H9 (cell line): ENCODE data around the gene AGT. TPM values are rescaled to one million over a fixed set of nuclear protein-coding genes. Genes with fewer than 3 reads are reported as not detected.
A peak's percentile ranks its signal among the peaks of the same experiment; 100 is the strongest.

Experiments
- DNase-seq: peaks from one replicate; pipeline ENCODE4 v3.0.0-alpha.2; 2017
- H2AFZ ChIP-seq: one replicate; pipeline ENCODE4 v1.6.1; 2013; ENCODE audit warnings: mild to moderate bottlenecking, low read length, control low read depth, moderate library complexity
- H2AK5ac ChIP-seq: 2 replicates; pipeline ENCODE4 v1.6.1; 2013; ENCODE audit warnings: low read length, control low read depth, mixed read lengths; ENCODE audit not compliant: insufficient read length
- H2BK120ac ChIP-seq: one replicate; pipeline ENCODE4 v1.6.1; 2013; ENCODE audit warnings: low read depth, mild to moderate bottlenecking, low read length, control low read depth, inconsistent platforms; ENCODE audit not compliant: poor library complexity, severe bottlenecking
- H2BK12ac ChIP-seq: 2 replicates; pipeline ENCODE4 v1.6.1; 2013; ENCODE audit warnings: low read length, control low read depth, mixed read lengths, low read depth; ENCODE audit not compliant: insufficient read length
- H2BK15ac ChIP-seq: 2 replicates; pipeline ENCODE4 v1.6.1; 2013; ENCODE audit warnings: low read depth, low read length, control low read depth
- H2BK20ac ChIP-seq: one replicate; pipeline ENCODE4 v1.6.1; 2013; ENCODE audit warnings: low read depth, mild to moderate bottlenecking, low read length, control low read depth, inconsistent platforms; ENCODE audit not compliant: poor library complexity, severe bottlenecking
- H2BK5ac ChIP-seq: 2 replicates; pipeline ENCODE4 v1.6.1; 2013; ENCODE audit warnings: low read length, control low read depth, mixed read lengths; ENCODE audit not compliant: insufficient read length
- H3K14ac ChIP-seq: 2 replicates; pipeline ENCODE4 v1.6.1; 2013; ENCODE audit warnings: low read length, control low read depth; ENCODE audit not compliant: insufficient read depth
- H3K18ac ChIP-seq: 2 replicates; pipeline ENCODE4 v1.6.1; 2013; ENCODE audit warnings: low read depth, mild to moderate bottlenecking, mixed read lengths, low read length, control low read depth; ENCODE audit not compliant: insufficient read length
- H3K23ac ChIP-seq: 2 replicates; pipeline ENCODE4 v1.6.1; 2013; ENCODE audit warnings: low read length, control low read depth, mixed read lengths, low read depth; ENCODE audit not compliant: insufficient read length
- H3K23me2 ChIP-seq: 2 replicates; pipeline ENCODE4 v1.6.1; 2013; ENCODE audit warnings: low read depth, mild to moderate bottlenecking, mixed read lengths, low read length, control low read depth; ENCODE audit not compliant: insufficient read length, poor library complexity, severe bottlenecking
- H3K27ac ChIP-seq: 2 replicates; pipeline ENCODE4 v1.5.1; 2013; ENCODE audit warnings: low read length, control low read depth, mixed read lengths, low read depth; ENCODE audit not compliant: insufficient read length
- H3K27me3 ChIP-seq: 2 replicates; pipeline ENCODE4 v1.6.1; 2013; ENCODE audit warnings: low read length, control low read depth, inconsistent platforms; ENCODE audit not compliant: insufficient read depth
- H3K4ac ChIP-seq: 2 replicates; pipeline ENCODE4 v1.6.1; 2013; ENCODE audit warnings: low read depth, mild to moderate bottlenecking, control low read depth, inconsistent platforms, low read length, moderate library complexity
- H3K4me1 ChIP-seq: 2 replicates; pipeline ENCODE4 v1.6.1; 2013; ENCODE audit warnings: low read length, control low read depth, inconsistent platforms; ENCODE audit not compliant: insufficient read depth
- H3K4me2 ChIP-seq: 2 replicates; pipeline ENCODE4 v1.6.1; 2013; ENCODE audit warnings: low read length, control low read depth, mixed read lengths; ENCODE audit not compliant: insufficient read length, insufficient read depth
- H3K56ac ChIP-seq: 2 replicates; pipeline ENCODE4 v1.6.1; 2013; ENCODE audit warnings: low read depth, mild to moderate bottlenecking, mixed read lengths, low read length, control low read depth; ENCODE audit not compliant: insufficient read length
- H3K79me1 ChIP-seq: 2 replicates; pipeline ENCODE4 v1.6.1; 2013; ENCODE audit warnings: low read depth, mild to moderate bottlenecking, moderate library complexity, low read length, control low read depth, inconsistent platforms; ENCODE audit not compliant: insufficient read depth, poor library complexity, severe bottlenecking
- H3K79me2 ChIP-seq: 2 replicates; pipeline ENCODE4 v1.6.1; 2013; ENCODE audit warnings: low read length, control low read depth, inconsistent platforms; ENCODE audit not compliant: insufficient read depth
- H3K9ac ChIP-seq: 2 replicates; pipeline ENCODE4 v1.6.1; 2013; ENCODE audit warnings: low read length, control low read depth, mixed read lengths; ENCODE audit not compliant: insufficient read length; ENCODE audit errors: extremely low read depth
- H3K9me3 ChIP-seq: one replicate; pipeline ENCODE4 v1.6.1; 2013; ENCODE audit warnings: low read depth, low read length, inconsistent platforms; ENCODE audit not compliant: control insufficient read depth
- H3T11ph ChIP-seq: one replicate; pipeline ENCODE4 v1.6.1; 2013; ENCODE audit warnings: mild to moderate bottlenecking, low read length, control low read depth, inconsistent platforms
- H4K20me1 ChIP-seq: one replicate; pipeline ENCODE4 v1.6.1; 2013; ENCODE audit not compliant: control insufficient read depth, insufficient read length, insufficient read depth
- H4K5ac ChIP-seq: 2 replicates; pipeline ENCODE4 v1.6.1; 2013; ENCODE audit warnings: low read depth, mild to moderate bottlenecking, mixed read lengths, low read length, control low read depth; ENCODE audit not compliant: insufficient read length
- H4K8ac ChIP-seq: replicated peaks from 2 replicates; pipeline ENCODE4 v1.6.1; 2013; ENCODE audit warnings: low read length, control low read depth, mixed read lengths, low read depth; ENCODE audit not compliant: insufficient read length
- H4K91ac ChIP-seq: 2 replicates; pipeline ENCODE4 v1.6.1; 2013; ENCODE audit warnings: low read depth, mild to moderate bottlenecking, moderate library complexity, mixed read lengths, low read length, control low read depth; ENCODE audit not compliant: insufficient read length
- H3K27ac Mint-ChIP-seq, 3 experiments: 2 replicates in 2 of 3; 3 replicates in 1 of 3; pipeline ENCODE4 v1.8.0; 2020 to 2021; ENCODE audit warnings: mixed read lengths in 3 of 3, mild to moderate bottlenecking in 1 of 3, moderate library complexity in 1 of 3
- H3K27me3 Mint-ChIP-seq: 2 replicates; pipeline ENCODE4 v1.8.0; 2021; ENCODE audit warnings: low read depth, mild to moderate bottlenecking, moderate library complexity, mixed read lengths
- H3K36me3 Mint-ChIP-seq, 3 experiments: 2 replicates in 2 of 3; 3 replicates in 1 of 3; pipeline ENCODE4 v1.8.0; 2020 to 2021; ENCODE audit warnings: low read depth in 3 of 3, mixed read lengths in 3 of 3; ENCODE audit not compliant: insufficient read depth in 1 of 3
- H3K4me1 Mint-ChIP-seq, 2 experiments: 2 replicates each; pipeline ENCODE4 v1.8.0; 2020; ENCODE audit warnings: mixed read lengths in 2 of 2
- H3K4me3 Mint-ChIP-seq, 2 experiments: 2 replicates in 1 of 2; 3 replicates in 1 of 2; pipeline ENCODE4 v1.8.0; 2020 to 2021; ENCODE audit warnings: mild to moderate bottlenecking in 2 of 2, mixed read lengths in 2 of 2, moderate library complexity in 1 of 2
- H3K9me3 Mint-ChIP-seq, 2 experiments: 2 replicates in 1 of 2; 3 replicates in 1 of 2; pipeline ENCODE4 v1.8.0; 2020; ENCODE audit warnings: mild to moderate bottlenecking in 2 of 2, mixed read lengths in 2 of 2, moderate library complexity in 1 of 2
- CTCF ChIP-seq: fragments of 200-600 bp; sonication (generic); conservative IDR thresholded peaks from 3 replicates; pipeline ENCODE4 v1.8.0; 2021; ENCODE audit warnings: antibody characterized with exemption, mild to moderate bottlenecking
- WGBS: extraction: QIAGEN DNeasy Blood & Tissue Kit; methylation state at CpG from one replicate; pipeline ENCODE4 v1.1.7; 2013; ENCODE audit warnings: missing lambda C conversion rate, low lambda C conversion rate, mixed read lengths; ENCODE audit not compliant: insufficient read length; ENCODE audit errors: extremely low coverage; 5-methylcytosine and 5-hydroxymethylcytosine counted together
- total RNA-seq: library from RNA; stranded (reverse); gene quantifications from 2 replicates; pipeline ENCODE4 v1.2.1, GENCODE V29; 2021

Gene AGT
- total RNA-seq, 1 experiment from 2014 or later: not detected

DNA sequence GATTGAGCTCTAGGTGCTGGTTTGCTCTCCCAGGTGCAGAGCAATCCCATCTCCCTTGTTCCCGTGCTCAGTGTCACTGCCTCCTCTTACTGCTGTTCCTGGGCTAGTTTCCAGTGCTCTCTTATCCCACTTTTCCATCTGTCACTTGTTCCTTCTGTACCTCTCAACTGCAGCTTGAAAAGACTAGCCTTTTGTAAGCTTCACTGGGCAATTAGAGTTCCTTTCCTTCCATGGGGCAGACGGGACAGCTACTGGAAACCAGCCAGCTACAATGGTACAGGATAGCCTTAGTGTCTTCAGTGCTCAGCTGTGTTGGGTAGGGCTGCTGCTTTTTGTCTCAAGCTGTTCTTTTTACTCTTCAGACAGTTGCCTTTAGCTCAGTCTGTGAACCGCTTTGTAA lies 31.6 kb downstream of the AGT start:
- no CpG with 5 or more reads among the region's 3 CpGs for WGBS
- Histone ChIP-seq H2BK12ac (no peak overlapping the region), H2BK5ac (no peak overlapping the region), H4K20me1 (no peaks in the 10 kb centered on the region), H3T11ph (no peak overlapping the region), H3K4me2 (no peak overlapping the region), H2BK15ac (no peak overlapping the region), H3K27ac (no peak overlapping the region), H4K91ac (no peak overlapping the region), H3K18ac (no peak overlapping the region), H2BK120ac (no peak overlapping the region), H3K9ac (no peak overlapping the region), H2AFZ (no peak overlapping the region), H3K56ac (no peak overlapping the region), H3K4ac (no peak overlapping the region), H4K8ac (no peak overlapping the region), H3K9me3 (no peaks in the 10 kb centered on the region), H3K27me3 (no peaks in the 10 kb centered on the region), H2BK20ac (no peak overlapping the region), H3K14ac (no peak overlapping the region), H3K79me1 (no peaks in the 10 kb centered on the region), H3K79me2 (no peaks in the 10 kb centered on the region), H3K23me2 (no peaks in the 10 kb centered on the region), H3K4me1 (no peaks in the 10 kb centered on the region), H4K5ac (no peak overlapping the region), H2AK5ac (no peak overlapping the region), H3K23ac (no peak overlapping the region)
- Mint-ChIP-seq H3K4me3 (no peak overlapping the region), H3K9me3 (no peaks in the 10 kb centered on the region), H3K36me3 (peaks cover 8 to 74% (median 69%) of the 10 kb centered on the region in 3 experiments; a peak in 6 of 7 replicates), H3K4me1 (no peaks in the 10 kb centered on the region), H3K27me3 (no peaks in the 10 kb centered on the region), H3K27ac (peak overlapping the region in 1 of 3 experiments; percentile 15; a peak in 1 of 7 replicates)
- DNase-seq: no peak
- no peak for TF ChIP-seq CTCF
